Neural cell (in vitro differentiated cells): ENCODE results near the gene MPHOSPH8. TPM values are rescaled to one million over a fixed set of nuclear protein-coding genes. Genes with fewer than 3 reads are reported as not detected.
"Not testable (repeated sequence)": the region's sequence is repeated elsewhere in the genome, so short reads cannot be mapped to it uniquely, and the experiment has no call there.

Experiments
- H2AFZ ChIP-seq: fragments of 200-600, 300-800 bp; sonication (generic), shearing (Covaris generic); 2 replicates; pipeline ENCODE4 v1.6.0; 2014; ENCODE audit warnings: low read depth, mild to moderate bottlenecking, antibody characterized with exemption, low read length, moderate library complexity
- H3F3A ChIP-seq: fragments of 200-600 bp; shearing (Covaris generic); 2 replicates; pipeline ENCODE4 v1.6.1; 2016; ENCODE audit warnings: mild to moderate bottlenecking, moderate library complexity, mixed read lengths, antibody characterized with exemption, low read length; ENCODE audit not compliant: insufficient read depth, poor library complexity, severe bottlenecking
- H3K27ac ChIP-seq: fragments of 200-600, 300-800 bp; sonication (generic), shearing (Covaris generic); 2 replicates; pipeline ENCODE4 v1.5.1; 2014; ENCODE audit warnings: mild to moderate bottlenecking, low read length, moderate library complexity
- H3K27me3 ChIP-seq: fragments of 300-800, 200-600 bp; sonication (generic), shearing (Covaris generic); 2 replicates; pipeline ENCODE4 v1.6.0; 2014; ENCODE audit warnings: mild to moderate bottlenecking, low read depth, low read length, moderate library complexity; ENCODE audit not compliant: insufficient read depth
- H3K36me3 ChIP-seq: fragments of 300-800, 200-600 bp; sonication (generic), shearing (Covaris generic); 2 replicates; pipeline ENCODE4 v1.5.1; 2014; ENCODE audit warnings: mild to moderate bottlenecking, antibody characterized with exemption, low read length, moderate library complexity; ENCODE audit not compliant: insufficient read depth
- H3K4me2 ChIP-seq: fragments of 300-800, 200-600 bp; sonication (generic), shearing (Covaris generic); 2 replicates; pipeline ENCODE4 v1.6.0; 2014; ENCODE audit warnings: mild to moderate bottlenecking, low read length
- H3K4me3 ChIP-seq: fragments of 300-800, 200-600 bp; sonication (generic), shearing (Covaris generic); 2 replicates; pipeline ENCODE4 v1.5.1; 2014; ENCODE audit warnings: mild to moderate bottlenecking, low read length, moderate library complexity
- H3K79me2 ChIP-seq: fragments of 200-600 bp; shearing (Covaris generic); replicated peaks from 2 replicates; pipeline ENCODE4 v1.6.0; 2014; ENCODE audit warnings: mild to moderate bottlenecking, low read length, moderate library complexity; ENCODE audit not compliant: insufficient read depth
- H3K9ac ChIP-seq: fragments of 300-800, 200-600 bp; sonication (generic), shearing (Covaris generic); 2 replicates; pipeline ENCODE4 v1.6.1; 2016; ENCODE audit warnings: mild to moderate bottlenecking, low read length, mixed read lengths
- H3K9me2 ChIP-seq: fragments of 200-600 bp; shearing (Covaris generic); 2 replicates; pipeline ENCODE4 v1.6.1; 2016; ENCODE audit warnings: mild to moderate bottlenecking, low read length, mixed read lengths; ENCODE audit not compliant: insufficient read depth
- H3K9me3 ChIP-seq: fragments of 200-600, 300-800 bp; sonication (generic), shearing (Covaris generic); 2 replicates; pipeline ENCODE4 v1.6.1; 2016; ENCODE audit warnings: mild to moderate bottlenecking, mixed run types, low read length, moderate library complexity, mixed read lengths
- H4K20me1 ChIP-seq: fragments of 200-600 bp; shearing (Covaris generic); 2 replicates; pipeline ENCODE4 v1.6.1; 2016; ENCODE audit warnings: mild to moderate bottlenecking, mixed run types; ENCODE audit not compliant: insufficient read depth
- EP300 ChIP-seq: fragments of 450-650 bp; conservative IDR thresholded peaks from 2 replicates; pipeline ENCODE4 v1.6.1; 2014; ENCODE audit warnings: antibody characterized with exemption, mild to moderate bottlenecking, moderate library complexity; ENCODE audit not compliant: poor library complexity, severe bottlenecking
- EZH2 ChIP-seq: fragments of 200-600, 300-800 bp; shearing (Covaris generic), sonication (generic); IDR thresholded peaks from 2 replicates; pipeline ENCODE4 v1.6.1; 2014; ENCODE audit warnings: antibody characterized with exemption, low read length, borderline replicate concordance, mild to moderate bottlenecking; ENCODE audit not compliant: insufficient read depth, poor library complexity, severe bottlenecking
- MXI1 ChIP-seq: fragments of 450-650 bp; conservative IDR thresholded peaks from 2 replicates; pipeline ENCODE4 v1.6.1; 2014; ENCODE audit warnings: antibody characterized with exemption, mild to moderate bottlenecking; ENCODE audit not compliant: poor library complexity, severe bottlenecking
- POLR2AphosphoS5 ChIP-seq: IDR thresholded peaks from 2 replicates; pipeline ENCODE4 v1.6.1; 2012
- RAD21 ChIP-seq: fragments of 450-650 bp; conservative IDR thresholded peaks from 2 replicates; pipeline ENCODE4 v1.6.1; 2014; ENCODE audit warnings: antibody characterized with exemption, mild to moderate bottlenecking, moderate library complexity
- SMC3 ChIP-seq: fragments of 450-650 bp; conservative IDR thresholded peaks from 2 replicates; pipeline ENCODE4 v1.6.1; 2014; ENCODE audit warnings: antibody characterized with exemption, mild to moderate bottlenecking, moderate library complexity; ENCODE audit not compliant: poor library complexity
- TAF1 ChIP-seq: IDR thresholded peaks from 2 replicates; pipeline ENCODE4 v1.6.1; 2012; ENCODE audit warnings: low read depth
- polyA plus RNA-seq: library from polyadenylated mRNA; depleted of rRNA; stranded (reverse); fragments of >200 nt; gene quantifications from 2 replicates; pipeline ENCODE4 v1.2.3, GENCODE V29; 2014
- TF ChIP-seq, protein P1 (sequence below): IDR thresholded peaks from 2 replicates; pipeline ENCODE4 v1.6.1; 2012; ENCODE audit warnings: borderline replicate concordance
- TF ChIP-seq, protein P2 (sequence below): fragments of 450-650 bp; IDR thresholded peaks from 2 replicates; pipeline ENCODE4 v1.5.1; 2014; ENCODE audit warnings: antibody characterized with exemption, mild to moderate bottlenecking, moderate library complexity; ENCODE audit not compliant: poor library complexity, severe bottlenecking

Gene MPHOSPH8
- polyA plus RNA-seq, 1 donor from 2014 or later: 35.0 TPM

DNA sequence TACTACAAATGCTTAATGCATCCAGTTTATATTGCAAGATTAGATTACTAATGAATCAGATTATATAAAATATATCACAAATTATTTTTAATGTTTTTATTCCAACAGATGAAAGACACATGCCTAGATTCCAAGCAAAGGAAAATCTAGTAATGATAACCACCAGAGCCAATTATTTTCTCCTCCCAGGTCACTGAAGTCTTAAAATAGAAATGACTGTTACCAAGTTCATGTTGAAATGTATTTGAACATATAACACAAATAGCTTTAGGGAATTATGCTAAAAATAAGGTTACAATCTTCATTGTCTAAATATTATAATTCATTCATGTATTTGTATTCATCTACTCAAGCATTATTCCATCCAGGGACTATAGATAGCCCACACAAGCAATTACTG is 76.3 kb downstream of the MPHOSPH8 start:
- not testable (repeated sequence) for H3K9me3 ChIP-seq, H3K4me2 ChIP-seq, H3F3A ChIP-seq, H4K20me1 ChIP-seq, H2AFZ ChIP-seq, H3K4me3 ChIP-seq, H3K27me3 ChIP-seq, H3K27ac ChIP-seq, H3K9ac ChIP-seq, H3K79me2 ChIP-seq, H3K36me3 ChIP-seq, H3K9me2 ChIP-seq

DNA sequence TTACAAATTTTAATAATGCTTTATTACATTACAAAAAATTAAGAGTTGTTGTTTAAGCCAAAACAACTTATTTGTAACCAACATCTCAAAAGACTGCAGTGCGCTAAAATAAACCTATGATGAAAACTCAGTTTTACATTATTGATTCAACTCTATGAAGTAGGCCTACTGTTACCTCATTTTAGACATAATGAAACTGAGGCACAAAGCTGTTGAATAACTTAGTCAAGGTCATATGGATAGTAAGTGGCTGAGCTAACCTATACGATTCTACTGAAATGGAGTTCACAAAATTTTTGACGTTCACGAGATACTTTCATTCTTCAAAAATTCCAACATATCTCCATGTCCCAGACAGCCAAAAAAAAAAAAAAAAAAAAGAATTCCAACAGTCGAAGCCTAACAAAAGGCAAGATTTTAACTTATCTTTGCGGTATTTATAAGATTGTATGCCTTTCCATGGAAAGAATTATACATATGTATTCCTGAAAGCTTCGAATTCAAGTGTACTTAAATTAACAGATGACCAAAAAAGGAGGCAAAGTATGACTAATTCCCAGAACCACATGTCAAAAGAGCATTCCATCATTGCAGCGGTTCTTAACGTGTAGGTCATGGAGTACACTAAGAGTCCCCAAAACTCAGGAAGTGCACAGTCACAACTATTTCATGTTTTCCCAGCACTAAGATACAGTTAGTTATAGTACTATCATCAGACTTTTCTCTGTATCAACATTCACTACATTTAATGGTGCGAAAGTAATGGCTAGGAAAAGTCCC is 79.9 kb downstream of the MPHOSPH8 start:
- H4K20me1 ChIP-seq: no peaks in the 10 kb centered on the region
- no peaks in the 10 kb centered on the region for H3K27me3 ChIP-seq
- H3K9me3 ChIP-seq: no peaks in the 10 kb centered on the region
- peaks cover 12% of the 10 kb centered on the region for H3K79me2 ChIP-seq
- H3K36me3 ChIP-seq: no peaks in the 10 kb centered on the region
- TF ChIP-seq TAF1 (no peak), POLR2AphosphoS5 (no peak), SMC3 (no peak), EZH2 (no peak), MXI1 (no peak), RAD21 (no peak), EP300 (no peak)
- TF ChIP-seq, protein P1, sequence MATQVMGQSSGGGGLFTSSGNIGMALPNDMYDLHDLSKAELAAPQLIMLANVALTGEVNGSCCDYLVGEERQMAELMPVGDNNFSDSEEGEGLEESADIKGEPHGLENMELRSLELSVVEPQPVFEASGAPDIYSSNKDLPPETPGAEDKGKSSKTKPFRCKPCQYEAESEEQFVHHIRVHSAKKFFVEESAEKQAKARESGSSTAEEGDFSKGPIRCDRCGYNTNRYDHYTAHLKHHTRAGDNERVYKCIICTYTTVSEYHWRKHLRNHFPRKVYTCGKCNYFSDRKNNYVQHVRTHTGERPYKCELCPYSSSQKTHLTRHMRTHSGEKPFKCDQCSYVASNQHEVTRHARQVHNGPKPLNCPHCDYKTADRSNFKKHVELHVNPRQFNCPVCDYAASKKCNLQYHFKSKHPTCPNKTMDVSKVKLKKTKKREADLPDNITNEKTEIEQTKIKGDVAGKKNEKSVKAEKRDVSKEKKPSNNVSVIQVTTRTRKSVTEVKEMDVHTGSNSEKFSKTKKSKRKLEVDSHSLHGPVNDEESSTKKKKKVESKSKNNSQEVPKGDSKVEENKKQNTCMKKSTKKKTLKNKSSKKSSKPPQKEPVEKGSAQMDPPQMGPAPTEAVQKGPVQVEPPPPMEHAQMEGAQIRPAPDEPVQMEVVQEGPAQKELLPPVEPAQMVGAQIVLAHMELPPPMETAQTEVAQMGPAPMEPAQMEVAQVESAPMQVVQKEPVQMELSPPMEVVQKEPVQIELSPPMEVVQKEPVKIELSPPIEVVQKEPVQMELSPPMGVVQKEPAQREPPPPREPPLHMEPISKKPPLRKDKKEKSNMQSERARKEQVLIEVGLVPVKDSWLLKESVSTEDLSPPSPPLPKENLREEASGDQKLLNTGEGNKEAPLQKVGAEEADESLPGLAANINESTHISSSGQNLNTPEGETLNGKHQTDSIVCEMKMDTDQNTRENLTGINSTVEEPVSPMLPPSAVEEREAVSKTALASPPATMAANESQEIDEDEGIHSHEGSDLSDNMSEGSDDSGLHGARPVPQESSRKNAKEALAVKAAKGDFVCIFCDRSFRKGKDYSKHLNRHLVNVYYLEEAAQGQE: no peak
- TF ChIP-seq, protein P2, sequence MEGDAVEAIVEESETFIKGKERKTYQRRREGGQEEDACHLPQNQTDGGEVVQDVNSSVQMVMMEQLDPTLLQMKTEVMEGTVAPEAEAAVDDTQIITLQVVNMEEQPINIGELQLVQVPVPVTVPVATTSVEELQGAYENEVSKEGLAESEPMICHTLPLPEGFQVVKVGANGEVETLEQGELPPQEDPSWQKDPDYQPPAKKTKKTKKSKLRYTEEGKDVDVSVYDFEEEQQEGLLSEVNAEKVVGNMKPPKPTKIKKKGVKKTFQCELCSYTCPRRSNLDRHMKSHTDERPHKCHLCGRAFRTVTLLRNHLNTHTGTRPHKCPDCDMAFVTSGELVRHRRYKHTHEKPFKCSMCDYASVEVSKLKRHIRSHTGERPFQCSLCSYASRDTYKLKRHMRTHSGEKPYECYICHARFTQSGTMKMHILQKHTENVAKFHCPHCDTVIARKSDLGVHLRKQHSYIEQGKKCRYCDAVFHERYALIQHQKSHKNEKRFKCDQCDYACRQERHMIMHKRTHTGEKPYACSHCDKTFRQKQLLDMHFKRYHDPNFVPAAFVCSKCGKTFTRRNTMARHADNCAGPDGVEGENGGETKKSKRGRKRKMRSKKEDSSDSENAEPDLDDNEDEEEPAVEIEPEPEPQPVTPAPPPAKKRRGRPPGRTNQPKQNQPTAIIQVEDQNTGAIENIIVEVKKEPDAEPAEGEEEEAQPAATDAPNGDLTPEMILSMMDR: no peak
- H3K9ac ChIP-seq: no peak overlapping the region
- no peaks in the 10 kb centered on the region for H3F3A ChIP-seq
- no peaks in the 10 kb centered on the region for H3K9me2 ChIP-seq
- no peak overlapping the region for H3K4me2 ChIP-seq
- no peak overlapping the region for H3K27ac ChIP-seq
- H2AFZ ChIP-seq: no peak overlapping the region
- H3K4me3 ChIP-seq: no peak overlapping the region

DNA sequence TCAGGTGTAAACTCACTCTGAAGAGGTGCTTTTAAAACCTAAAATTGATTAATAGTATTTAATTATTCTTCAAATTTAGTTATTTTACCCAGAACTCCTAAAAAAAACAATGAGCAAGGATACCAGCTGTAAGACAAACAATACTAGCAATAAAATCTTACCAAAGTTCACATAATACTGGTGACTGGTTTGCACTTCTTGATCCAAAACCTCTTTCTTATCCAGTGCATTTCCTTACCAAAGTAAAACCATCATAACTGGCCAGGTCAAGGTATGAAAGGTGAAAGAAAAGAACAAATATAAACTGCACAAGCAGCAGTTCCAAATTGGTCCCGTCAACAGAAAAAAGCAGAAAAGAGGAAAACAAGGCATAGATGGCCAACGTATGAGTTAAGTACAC is 86.6 kb downstream of the MPHOSPH8 start:
- H4K20me1 ChIP-seq: no peaks in the 10 kb centered on the region
- no peak for TF ChIP-seq POLR2AphosphoS5
- TF ChIP-seq, protein P1: no peak
- TF ChIP-seq MXI1: no peak
- TF ChIP-seq, protein P2: no peak

More for the DNA sequence above, 86.6 kb downstream of the MPHOSPH8 start:
- no peak overlapping the region for H3K4me3 ChIP-seq
- H3K79me2 ChIP-seq: peaks cover 12% of the 10 kb centered on the region
- no peaks in the 10 kb centered on the region for H3K9me3 ChIP-seq
- no peak overlapping the region for H2AFZ ChIP-seq
- no peak overlapping the region for H3K4me2 ChIP-seq
- H3K36me3 ChIP-seq: no peaks in the 10 kb centered on the region
- no peaks in the 10 kb centered on the region for H3K9me2 ChIP-seq
- H3K9ac ChIP-seq: no peak overlapping the region
- H3K27ac ChIP-seq: no peak overlapping the region
- no peaks in the 10 kb centered on the region for H3F3A ChIP-seq
- no peaks in the 10 kb centered on the region for H3K27me3 ChIP-seq
